Measurements from ENCODE around the gene QKI.
"Not testable (repeated sequence)": the region's sequence is repeated elsewhere in the genome, so short reads cannot be mapped to it uniquely, and the experiment has no call there.

QKI gene

GRCh38 chr6:163435023-163435422 lies 20.5 kb downstream of the QKI start:
- no peak for DNase-seq
- Histone ChIP-seq H3K4me3 (ENCODE audit: low read depth, low read length) (no peak overlapping the region), H3K27ac (no peak overlapping the region), H3K36me3 (replicated peaks) (no peaks in the 10 kb centered on the region), H3K27me3 (replicated peaks) (no peaks in the 10 kb centered on the region)
- TF ChIP-seq, protein P1, sequence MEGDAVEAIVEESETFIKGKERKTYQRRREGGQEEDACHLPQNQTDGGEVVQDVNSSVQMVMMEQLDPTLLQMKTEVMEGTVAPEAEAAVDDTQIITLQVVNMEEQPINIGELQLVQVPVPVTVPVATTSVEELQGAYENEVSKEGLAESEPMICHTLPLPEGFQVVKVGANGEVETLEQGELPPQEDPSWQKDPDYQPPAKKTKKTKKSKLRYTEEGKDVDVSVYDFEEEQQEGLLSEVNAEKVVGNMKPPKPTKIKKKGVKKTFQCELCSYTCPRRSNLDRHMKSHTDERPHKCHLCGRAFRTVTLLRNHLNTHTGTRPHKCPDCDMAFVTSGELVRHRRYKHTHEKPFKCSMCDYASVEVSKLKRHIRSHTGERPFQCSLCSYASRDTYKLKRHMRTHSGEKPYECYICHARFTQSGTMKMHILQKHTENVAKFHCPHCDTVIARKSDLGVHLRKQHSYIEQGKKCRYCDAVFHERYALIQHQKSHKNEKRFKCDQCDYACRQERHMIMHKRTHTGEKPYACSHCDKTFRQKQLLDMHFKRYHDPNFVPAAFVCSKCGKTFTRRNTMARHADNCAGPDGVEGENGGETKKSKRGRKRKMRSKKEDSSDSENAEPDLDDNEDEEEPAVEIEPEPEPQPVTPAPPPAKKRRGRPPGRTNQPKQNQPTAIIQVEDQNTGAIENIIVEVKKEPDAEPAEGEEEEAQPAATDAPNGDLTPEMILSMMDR (IDR thresholded peaks at IDR 0.05; ENCODE audit: low read depth, low read length, missing control alignments), result no peak
- in situ Hi-C loops (cut with HindIII; ENCODE audit: low pct_ligation_motif_present, low sequenced_read_pairs), result no loop called here

GRCh38 chr6:163436843-163437242 lies 22.3 kb downstream of the QKI start:
- Histone ChIP-seq H3K4me3 (ENCODE audit: low read depth, low read length) (no peak overlapping the region), H3K36me3 (replicated peaks) (no peaks in the 10 kb centered on the region), H3K27ac (no peak overlapping the region), H3K27me3 (replicated peaks) (no peaks in the 10 kb centered on the region)
- in situ Hi-C loops (cut with HindIII; ENCODE audit: low pct_ligation_motif_present, low sequenced_read_pairs), result no loop called here
- no peak for DNase-seq
- TF ChIP-seq, protein P1 (IDR thresholded peaks at IDR 0.05; ENCODE audit: low read depth, low read length, missing control alignments), result no peak

DNA sequence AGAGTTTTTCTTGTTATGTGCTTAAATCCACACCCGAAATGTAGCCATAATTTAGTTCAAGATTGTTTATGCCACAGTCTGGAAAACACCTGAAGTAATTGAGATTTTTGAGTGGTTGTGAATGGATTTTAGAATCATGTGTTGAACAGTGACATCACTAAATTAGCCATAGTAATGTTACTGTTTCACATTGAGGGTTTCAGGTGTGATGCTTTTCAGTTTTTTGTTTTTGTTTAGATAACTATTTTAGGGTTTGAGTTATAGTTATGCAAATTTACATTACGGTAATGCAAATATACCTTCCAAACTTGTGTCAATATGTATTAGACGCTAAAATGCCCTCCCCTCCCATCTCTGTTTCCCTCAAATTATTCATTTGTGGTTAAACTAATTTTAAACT lies 22.9 kb downstream of the QKI start:
- no peak overlapping the region for H3K27ac ChIP-seq
- no peaks in the 10 kb centered on the region for H3K36me3 ChIP-seq (replicated peaks)
- in situ Hi-C loops (cut with HindIII; ENCODE audit: low pct_ligation_motif_present, low sequenced_read_pairs), result no loop called here
- TF ChIP-seq, protein P1 (IDR thresholded peaks at IDR 0.05; ENCODE audit: low read depth, low read length, missing control alignments), result no peak
- no peak for DNase-seq
- H3K4me3 ChIP-seq (ENCODE audit: low read depth, low read length), result no peak overlapping the region
- no peaks in the 10 kb centered on the region for H3K27me3 ChIP-seq (replicated peaks)

DNA sequence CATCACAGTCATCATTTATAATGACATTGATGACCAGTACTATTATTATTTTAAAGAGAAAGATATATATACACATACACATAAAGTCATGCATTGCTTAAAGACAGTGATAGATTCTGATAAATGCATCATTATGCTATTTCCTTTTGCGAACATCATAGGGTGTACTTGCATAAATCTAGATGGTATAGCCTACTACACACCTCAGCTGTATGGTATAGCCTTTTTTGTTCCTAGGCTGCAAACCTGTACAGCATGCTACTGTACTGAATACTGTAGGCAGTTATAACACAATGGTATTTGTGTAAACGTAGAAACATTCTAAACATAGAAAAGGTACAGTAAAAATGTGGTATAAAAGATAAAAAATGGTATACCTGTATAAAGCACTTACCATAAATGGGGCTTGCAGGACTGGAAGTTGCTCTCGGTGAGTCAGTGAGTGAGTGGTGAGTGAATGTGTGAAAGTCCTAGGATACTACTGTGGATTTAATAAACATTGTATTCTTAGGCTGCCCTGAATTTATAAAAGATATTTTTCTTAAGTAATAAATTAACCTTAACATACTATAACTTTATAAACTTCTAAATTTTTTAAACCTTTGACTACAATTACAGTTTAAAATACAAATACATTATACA lies 23.9 kb downstream of the QKI start:
- in situ Hi-C loops (cut with HindIII; ENCODE audit: low pct_ligation_motif_present, low sequenced_read_pairs), result no loop called here
- peak; percentile 28 for DNase-seq
- Histone ChIP-seq H3K27me3 (replicated peaks) (no peaks in the 10 kb centered on the region), H3K36me3 (replicated peaks) (no peaks in the 10 kb centered on the region), H3K4me3 (ENCODE audit: low read depth, low read length) (no peak overlapping the region), H3K27ac (no peak overlapping the region)
- TF ChIP-seq, protein P1 (IDR thresholded peaks at IDR 0.05; ENCODE audit: low read depth, low read length, missing control alignments), result no peak

- TF ChIP-seq, protein P1 (IDR thresholded peaks at IDR 0.05; ENCODE audit: low read depth, low read length, missing control alignments), result no peak
- no peaks in the 10 kb centered on the region for H3K36me3 ChIP-seq (replicated peaks)
- no peak for DNase-seq
- no peak overlapping the region for H3K4me3 ChIP-seq (ENCODE audit: low read depth, low read length)
- in situ Hi-C loops (cut with HindIII; ENCODE audit: low pct_ligation_motif_present, low sequenced_read_pairs), result no loop called here
- no peak overlapping the region for H3K27ac ChIP-seq
- H3K27me3 ChIP-seq (replicated peaks), result no peaks in the 10 kb centered on the region
These were observed 24.4 kb downstream of the QKI start for GRCh38 chr6:163438940-163439335.

GRCh38 chr6:163439390-163439789 lies 24.9 kb downstream of the QKI start:
- H3K27me3 ChIP-seq (replicated peaks); H3K27ac ChIP-seq; DNase-seq; H3K36me3 ChIP-seq (replicated peaks); in situ Hi-C loops (cut with HindIII; ENCODE audit: low pct_ligation_motif_present, low sequenced_read_pairs); H3K4me3 ChIP-seq (ENCODE audit: low read depth, low read length): not testable (repeated sequence)
